Hepatocyte (in vitro differentiated cells): ENCODE data around the gene HIVEP1. TPM values are rescaled to one million over a fixed set of nuclear protein-coding genes. Genes with fewer than 3 reads are reported as not detected.

ENCODE experiments used
- DNase-seq: peaks from one replicate; pipeline ENCODE4 v3.0.0-alpha.2; 2016; ENCODE audit warnings: low spot score
- H2AFZ ChIP-seq: fragments of 200-600 bp; sonication (generic); 2 replicates; pipeline ENCODE4 v1.6.0; 2016; ENCODE audit warnings: antibody characterized with exemption, mild to moderate bottlenecking
- H3K27ac ChIP-seq: fragments of 200-600 bp; sonication (generic); 2 replicates; pipeline ENCODE4 v1.5.1; 2016; ENCODE audit warnings: mild to moderate bottlenecking
- H3K27me3 ChIP-seq: fragments of 200-600 bp; sonication (generic); 2 replicates; pipeline ENCODE4 v1.6.1; 2016
- H3K36me3 ChIP-seq: fragments of 200-600 bp; sonication (generic); replicated peaks from 2 replicates; pipeline ENCODE4 v1.5.1; 2016; ENCODE audit warnings: low read depth; ENCODE audit not compliant: insufficient read depth
- H3K4me1 ChIP-seq: fragments of 200-600 bp; sonication (generic); 2 replicates; pipeline ENCODE4 v1.5.1; 2016; ENCODE audit warnings: mild to moderate bottlenecking, moderate library complexity; ENCODE audit not compliant: insufficient read depth
- H3K4me2 ChIP-seq: fragments of 200-600 bp; sonication (generic); 2 replicates; pipeline ENCODE4 v1.6.0; 2016
- H3K4me3 ChIP-seq: fragments of 200-600 bp; sonication (generic); 2 replicates; pipeline ENCODE4 v1.5.1; 2016; ENCODE audit warnings: mild to moderate bottlenecking
- H3K79me2 ChIP-seq: fragments of 200-600 bp; sonication (generic); 2 replicates; pipeline ENCODE4 v1.6.0; 2017; ENCODE audit warnings: mild to moderate bottlenecking
- H3K9me2 ChIP-seq: fragments of 200-600 bp; sonication (generic); replicated peaks from 2 replicates; pipeline ENCODE4 v1.6.0; 2017; ENCODE audit warnings: mild to moderate bottlenecking; ENCODE audit not compliant: insufficient read depth
- H3K9me3 ChIP-seq: fragments of 200-600 bp; sonication (generic); 2 replicates; pipeline ENCODE4 v1.5.1; 2016; ENCODE audit warnings: low read depth, mild to moderate bottlenecking
- H4K20me1 ChIP-seq: fragments of 200-600 bp; sonication (generic); 2 replicates; pipeline ENCODE4 v1.6.0; 2016; ENCODE audit warnings: mild to moderate bottlenecking; ENCODE audit not compliant: insufficient read depth, poor library complexity, severe bottlenecking
- EZH2 ChIP-seq: fragments of 200-600 bp; sonication (generic); IDR thresholded peaks from 2 replicates; pipeline ENCODE4 v1.6.1; 2016; ENCODE audit warnings: antibody characterized with exemption, mild to moderate bottlenecking, borderline replicate concordance
- EZH2phosphoT487 ChIP-seq: fragments of 200-600 bp; sonication (generic); IDR thresholded peaks from one replicate; pipeline ENCODE4 v1.6.1; 2018; ENCODE audit warnings: antibody characterized with exemption, mild to moderate bottlenecking, low read depth, moderate library complexity; ENCODE audit not compliant: unreplicated experiment, severe bottlenecking
- WGBS: methylation state at CpG from one replicate; pipeline ENCODE4 v1.1.6; 2016; ENCODE audit warnings: low lambda C conversion rate; ENCODE audit errors: missing lambda C conversion rate; 5-methylcytosine and 5-hydroxymethylcytosine counted together
- polyA plus RNA-seq: library from polyadenylated mRNA; unstranded; fragments of >200 nt; fragmentation: Nextera tagmentation; extraction: Ambion mirVana; gene quantifications from 2 replicates; pipeline ENCODE4 v1.2.1, GENCODE V29; 2016
- total RNA-seq: library from RNA; depleted of rRNA; stranded (reverse); fragments of >200 nt; gene quantifications from 2 replicates; pipeline ENCODE4 v1.2.3, GENCODE V29; 2014
- TF ChIP-seq, protein P1 (sequence below): fragments of 200-600 bp; sonication (generic); IDR thresholded peaks from 2 replicates; pipeline ENCODE4 v1.5.1; 2016; ENCODE audit warnings: antibody characterized with exemption, mild to moderate bottlenecking; ENCODE audit not compliant: poor library complexity

HIVEP1 gene
- total and polyA plus RNA-seq, 2 experiments from 2014 or later, result 8.7 to 33.7 TPM

DNA sequence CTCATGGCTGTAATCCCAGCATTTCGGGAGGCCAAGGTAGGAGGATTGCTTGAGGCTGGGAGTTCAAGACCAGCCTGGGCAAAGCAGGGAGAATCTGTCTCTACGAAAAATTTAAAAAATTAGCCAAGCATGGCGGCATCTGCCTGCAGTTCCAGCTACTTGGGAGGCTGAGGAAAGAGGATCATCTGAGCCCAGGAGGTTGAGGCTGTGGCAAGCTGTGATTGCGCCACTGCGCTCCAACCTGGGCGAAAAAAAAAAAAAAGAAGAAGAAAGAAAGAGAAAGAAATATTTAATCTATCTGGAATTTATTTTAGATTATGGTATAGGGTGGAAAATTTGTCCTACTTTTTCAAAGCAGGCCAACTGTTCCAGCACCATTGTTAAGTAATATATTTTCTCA, 32.2 kb upstream of the HIVEP1 start:
- no peak for DNase-seq
- Histone ChIP-seq H4K20me1 (no peaks in the 10 kb centered on the region), H3K27ac (no peak overlapping the region), H3K79me2 (no peaks in the 10 kb centered on the region), H3K9me3 (no peaks in the 10 kb centered on the region), H3K27me3 (no peaks in the 10 kb centered on the region), H3K4me1 (no peaks in the 10 kb centered on the region), H3K9me2 (no peaks in the 10 kb centered on the region), H3K4me3 (no peak overlapping the region), H3K4me2 (no peak overlapping the region), H2AFZ (no peak overlapping the region), H3K36me3 (no peaks in the 10 kb centered on the region)
- WGBS, result 93% methylated on average over 6 of the region's 6 CpGs
- TF ChIP-seq EZH2, result no peak
- TF ChIP-seq, protein P1, sequence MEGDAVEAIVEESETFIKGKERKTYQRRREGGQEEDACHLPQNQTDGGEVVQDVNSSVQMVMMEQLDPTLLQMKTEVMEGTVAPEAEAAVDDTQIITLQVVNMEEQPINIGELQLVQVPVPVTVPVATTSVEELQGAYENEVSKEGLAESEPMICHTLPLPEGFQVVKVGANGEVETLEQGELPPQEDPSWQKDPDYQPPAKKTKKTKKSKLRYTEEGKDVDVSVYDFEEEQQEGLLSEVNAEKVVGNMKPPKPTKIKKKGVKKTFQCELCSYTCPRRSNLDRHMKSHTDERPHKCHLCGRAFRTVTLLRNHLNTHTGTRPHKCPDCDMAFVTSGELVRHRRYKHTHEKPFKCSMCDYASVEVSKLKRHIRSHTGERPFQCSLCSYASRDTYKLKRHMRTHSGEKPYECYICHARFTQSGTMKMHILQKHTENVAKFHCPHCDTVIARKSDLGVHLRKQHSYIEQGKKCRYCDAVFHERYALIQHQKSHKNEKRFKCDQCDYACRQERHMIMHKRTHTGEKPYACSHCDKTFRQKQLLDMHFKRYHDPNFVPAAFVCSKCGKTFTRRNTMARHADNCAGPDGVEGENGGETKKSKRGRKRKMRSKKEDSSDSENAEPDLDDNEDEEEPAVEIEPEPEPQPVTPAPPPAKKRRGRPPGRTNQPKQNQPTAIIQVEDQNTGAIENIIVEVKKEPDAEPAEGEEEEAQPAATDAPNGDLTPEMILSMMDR, result no peak
- no peak for TF ChIP-seq EZH2phosphoT487

DNA sequence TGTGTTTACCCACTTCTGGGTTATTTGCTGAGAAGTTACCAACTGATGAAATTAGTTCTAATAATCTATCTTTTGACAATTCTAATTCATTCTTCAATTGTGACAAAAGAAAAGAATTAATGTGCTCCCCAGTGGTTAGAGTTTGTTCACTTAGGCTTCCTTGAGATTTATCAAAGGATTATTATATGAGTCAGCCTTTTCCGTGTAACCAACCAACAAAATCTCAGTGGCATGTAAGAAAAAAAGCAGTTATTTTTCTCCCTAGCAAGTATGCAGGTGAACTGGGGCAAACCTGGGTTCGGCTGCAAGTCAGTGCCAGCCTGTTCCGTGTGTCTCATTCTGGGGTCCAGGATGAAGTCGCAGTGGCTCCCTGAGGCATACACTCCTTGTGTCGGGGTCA, 28.8 kb upstream of the HIVEP1 start:
- no peak overlapping the region for H2AFZ ChIP-seq
- no peak overlapping the region for H3K4me3 ChIP-seq
- H3K27me3 ChIP-seq, result no peaks in the 10 kb centered on the region
- H3K9me2 ChIP-seq, result no peaks in the 10 kb centered on the region
- no peak overlapping the region for H3K27ac ChIP-seq
- H3K79me2 ChIP-seq, result no peaks in the 10 kb centered on the region
- DNase-seq, result no peak
- TF ChIP-seq, protein P1, result no peak
- no peak for TF ChIP-seq EZH2
- TF ChIP-seq EZH2phosphoT487, result no peak
- H3K4me1 ChIP-seq, result no peaks in the 10 kb centered on the region
- no peaks in the 10 kb centered on the region for H3K9me3 ChIP-seq
- H3K4me2 ChIP-seq, result no peak overlapping the region
- 73% methylated on average over 5 of the region's 5 CpGs for WGBS
- H4K20me1 ChIP-seq, result no peaks in the 10 kb centered on the region
- no peaks in the 10 kb centered on the region for H3K36me3 ChIP-seq

DNA sequence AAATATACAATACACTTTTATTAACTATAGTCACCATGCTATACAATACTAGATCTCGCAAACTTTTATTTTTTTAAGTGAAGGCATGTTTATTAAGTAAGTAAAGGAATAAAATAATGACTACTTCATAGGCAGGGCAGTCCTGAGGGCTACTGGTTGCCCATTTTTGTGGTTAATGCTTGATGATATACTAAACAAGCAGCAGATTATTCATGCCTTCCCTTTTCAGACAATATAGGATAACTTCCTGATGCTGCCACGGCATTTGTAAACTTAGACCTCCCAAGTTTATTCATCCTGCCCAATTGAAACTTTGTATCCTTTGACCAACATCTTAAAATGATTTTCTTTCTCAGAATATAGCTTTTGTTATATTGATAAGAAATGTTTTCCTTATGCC, 24.7 kb upstream of the HIVEP1 start:
- no peaks in the 10 kb centered on the region for H3K4me1 ChIP-seq
- no peaks in the 10 kb centered on the region for H3K9me3 ChIP-seq
- 85% methylated on average over 2 of the region's 2 CpGs for WGBS
- no peak overlapping the region for H3K4me2 ChIP-seq
- no peak overlapping the region for H2AFZ ChIP-seq
- no peaks in the 10 kb centered on the region for H3K36me3 ChIP-seq
- H3K27me3 ChIP-seq, result no peaks in the 10 kb centered on the region
- TF ChIP-seq EZH2 (no peak), EZH2phosphoT487 (no peak)
- TF ChIP-seq, protein P1, result no peak
- DNase-seq, result no peak
- no peaks in the 10 kb centered on the region for H4K20me1 ChIP-seq
- no peak overlapping the region for H3K4me3 ChIP-seq
- H3K9me2 ChIP-seq, result no peaks in the 10 kb centered on the region
- no peaks in the 10 kb centered on the region for H3K79me2 ChIP-seq
- no peak overlapping the region for H3K27ac ChIP-seq

DNA sequence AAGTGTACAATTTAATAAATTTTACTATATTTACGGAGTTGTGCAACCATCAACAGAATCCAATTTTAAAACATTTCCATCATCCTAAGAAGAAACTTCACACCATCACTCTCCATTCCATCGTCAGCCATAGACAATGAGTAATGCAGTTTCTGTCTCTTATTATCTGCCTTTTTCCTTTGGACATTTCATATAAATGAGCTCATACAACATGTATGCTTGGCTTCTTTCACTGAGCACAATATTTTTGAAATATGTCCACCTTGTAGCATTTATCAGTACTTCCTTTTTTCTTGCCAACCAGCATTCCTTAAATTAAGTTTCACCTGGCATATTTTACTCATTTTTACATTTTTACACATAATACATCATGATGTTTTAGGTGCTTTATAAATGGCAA, 22.7 kb upstream of the HIVEP1 start:
- TF ChIP-seq EZH2 (no peak), EZH2phosphoT487 (no peak)
- no peaks in the 10 kb centered on the region for H4K20me1 ChIP-seq
- DNase-seq, result no peak
- no peaks in the 10 kb centered on the region for H3K4me1 ChIP-seq
- H3K4me3 ChIP-seq, result no peak overlapping the region
- H3K9me3 ChIP-seq, result no peaks in the 10 kb centered on the region
- no peak overlapping the region for H3K27ac ChIP-seq
- H3K79me2 ChIP-seq, result no peaks in the 10 kb centered on the region
- no peaks in the 10 kb centered on the region for H3K9me2 ChIP-seq
- no peaks in the 10 kb centered on the region for H3K36me3 ChIP-seq
- H2AFZ ChIP-seq, result no peak overlapping the region
- no peak overlapping the region for H3K4me2 ChIP-seq
- 84% methylated on average over 2 of the region's 2 CpGs for WGBS
- H3K27me3 ChIP-seq, result no peaks in the 10 kb centered on the region
